NCI-H2107 treated with DMSO at 0.1 percent for 48 hours (cell line): Measurements from ENCODE around the gene SV2C.
"Not testable (repeated sequence)": the region's sequence is repeated elsewhere in the genome, so short reads cannot be mapped to it uniquely, and the experiment has no call there.

ENCODE experiments used
- DNase-seq: peaks from one replicate; lab custom pipeline; 2025; ENCODE audit not compliant: unreplicated experiment; lab: John Stamatoyannopoulos, UW

The SV2C gene

DNA sequence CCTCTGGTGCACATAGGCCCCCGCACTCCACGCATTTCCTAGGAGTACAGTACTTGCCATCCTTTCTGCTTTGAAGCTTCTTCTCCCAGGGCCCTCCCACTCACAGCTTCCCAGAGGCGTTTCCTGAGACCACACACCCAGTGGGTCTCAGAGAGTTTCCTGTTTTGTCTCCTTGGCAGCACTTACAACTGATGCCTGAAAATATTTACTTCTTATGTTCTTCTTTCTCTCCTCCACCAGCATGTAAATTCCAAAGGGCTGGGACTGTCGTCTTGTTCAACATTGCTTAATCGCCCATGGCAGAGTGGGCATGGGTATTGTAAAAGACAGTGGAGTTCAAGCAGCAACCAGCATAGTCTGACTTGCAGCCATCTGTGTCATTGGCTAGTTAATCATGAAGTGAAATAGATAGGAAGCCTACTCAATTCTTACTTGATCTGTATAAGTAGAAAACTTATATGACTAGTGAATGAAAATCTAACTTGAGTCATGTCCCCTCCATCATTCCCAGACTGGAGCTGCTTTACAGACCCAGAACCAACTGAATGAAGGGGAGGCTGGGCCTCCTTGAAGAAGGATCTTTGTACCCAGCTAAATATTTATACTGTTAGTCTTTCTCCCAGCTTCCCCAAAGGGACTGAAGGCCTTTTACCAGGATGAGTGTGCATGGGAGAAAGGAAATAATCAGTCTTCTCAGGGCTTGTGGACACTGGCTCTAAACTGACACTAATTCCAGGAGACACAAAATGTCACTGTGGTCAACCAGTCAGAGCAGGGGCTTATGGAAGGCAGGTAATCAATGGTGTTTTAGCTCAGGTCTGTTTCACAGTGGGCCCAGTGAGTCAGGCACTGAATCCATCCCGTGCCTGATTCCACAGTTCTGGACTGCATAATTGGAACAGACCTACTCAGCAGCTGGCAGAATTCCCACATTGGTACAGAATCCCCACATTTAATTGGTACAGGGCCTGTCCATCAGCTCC lies 116.4 kb downstream of the SV2C start:
- no peak for DNase-seq

DNA sequence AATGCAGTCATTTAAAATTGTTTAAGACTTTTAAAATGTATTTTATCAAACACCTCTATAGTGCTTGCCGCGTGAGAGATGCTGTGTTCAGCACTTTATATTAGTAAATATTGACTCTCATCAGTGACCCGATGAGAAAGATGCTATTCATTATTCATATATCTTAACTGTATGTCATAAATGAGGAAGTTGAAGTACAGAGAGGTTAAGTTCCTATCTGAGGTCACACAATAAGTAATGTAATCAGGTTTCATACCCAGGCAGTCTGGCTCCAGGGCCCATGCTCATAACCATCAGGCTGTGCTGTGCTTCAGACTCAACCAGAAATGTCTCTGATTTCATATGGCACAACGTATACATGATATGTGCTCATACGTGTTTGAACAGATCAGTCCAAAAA lies 119.0 kb downstream of the SV2C start:
- no peak for DNase-seq

DNA sequence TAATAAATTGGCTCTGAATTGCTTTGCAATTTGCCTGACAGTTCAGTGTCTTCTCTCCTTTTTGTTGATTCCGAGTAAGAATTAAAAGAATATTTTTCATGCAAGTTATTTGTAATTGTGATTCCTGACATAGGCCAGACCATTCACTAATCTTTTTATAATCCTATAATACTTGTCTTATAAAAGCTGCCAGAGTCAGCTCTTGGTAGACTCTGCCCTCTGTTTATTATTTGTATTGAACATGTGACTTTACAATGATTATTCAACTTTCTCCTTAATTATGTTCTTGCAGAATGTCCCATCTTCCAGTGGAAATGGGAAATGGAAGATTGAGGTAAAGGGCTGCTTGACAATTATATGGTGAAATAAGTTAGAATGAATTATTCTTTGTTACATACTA lies 121.0 kb downstream of the SV2C start:
- DNase-seq = no peak

DNA sequence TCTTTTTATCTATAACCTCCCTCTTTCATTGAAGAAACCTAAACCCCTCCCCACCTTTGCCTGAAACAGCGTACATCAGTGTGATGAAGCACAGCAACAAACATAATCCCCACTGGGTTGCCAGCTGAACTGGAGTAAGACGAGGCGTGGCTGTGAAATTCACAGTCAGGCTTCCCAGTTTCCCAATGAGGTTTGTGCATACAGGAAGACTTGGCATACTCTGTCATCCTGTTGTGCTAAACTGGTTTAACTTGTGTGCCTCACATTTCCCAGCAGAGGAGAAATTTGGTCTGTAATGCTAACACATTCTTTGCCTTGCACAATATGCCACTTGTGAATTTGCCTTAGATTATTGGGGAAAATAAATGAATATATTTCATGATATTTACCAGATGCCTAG lies 121.5 kb downstream of the SV2C start:
- no peak for DNase-seq

DNA sequence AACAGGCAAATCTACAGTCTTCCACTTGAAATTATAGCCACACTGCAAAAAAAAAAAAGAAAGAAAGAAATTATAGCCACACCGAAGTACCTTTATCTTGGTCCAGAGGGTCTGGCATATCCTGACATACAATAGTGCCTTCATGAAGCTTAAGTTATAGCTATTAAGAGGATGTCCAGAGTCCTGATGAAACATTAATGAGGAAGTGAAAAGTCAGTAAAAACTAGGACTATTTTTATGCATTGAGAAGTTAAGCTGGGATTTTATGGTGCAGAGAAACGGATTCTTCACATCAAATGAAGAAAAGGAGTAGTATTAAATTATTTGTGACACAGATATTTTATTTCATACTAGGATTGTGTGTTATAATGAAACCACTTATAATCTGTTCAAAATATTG lies 123.9 kb downstream of the SV2C start:
- DNase-seq = no peak

DNA sequence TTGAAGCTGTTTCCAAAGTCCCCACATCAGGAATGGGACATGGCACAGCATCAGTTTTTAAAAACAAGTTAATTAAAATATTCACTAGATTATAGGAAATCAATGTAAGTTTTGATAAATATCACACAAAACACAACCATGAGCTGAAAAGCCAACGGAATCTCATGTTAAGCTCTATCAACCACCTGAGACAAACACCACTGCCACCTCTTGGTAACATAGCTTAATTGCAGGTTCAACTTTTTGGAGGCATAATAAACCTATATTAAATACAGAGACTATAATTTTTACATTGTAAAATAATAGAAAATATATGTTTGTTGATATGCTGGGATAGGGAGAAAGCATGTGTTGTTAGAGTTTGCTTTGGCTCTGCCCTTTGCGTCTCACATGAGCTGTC lies 126.1 kb downstream of the SV2C start:
- DNase-seq = no peak

DNA sequence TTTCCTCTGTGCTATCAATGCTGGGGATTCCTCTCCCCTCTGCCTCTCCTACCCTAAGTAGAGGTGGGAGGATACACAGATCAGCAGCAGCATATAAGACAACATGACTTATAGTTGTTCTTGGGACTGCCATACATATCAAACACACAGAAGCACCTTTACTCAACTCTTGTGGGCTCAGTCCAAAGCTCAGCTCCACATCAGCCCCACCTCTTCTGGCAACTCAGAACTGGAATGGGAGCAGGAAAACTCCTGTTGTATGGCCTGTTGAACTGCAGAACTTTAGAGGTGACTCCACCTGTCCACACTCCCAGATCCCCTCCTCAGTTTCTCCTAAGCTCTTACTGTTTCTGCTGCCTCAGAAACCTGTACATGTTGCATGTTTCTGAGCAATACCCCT lies 127.8 kb downstream of the SV2C start:
- DNase-seq = no peak

DNA sequence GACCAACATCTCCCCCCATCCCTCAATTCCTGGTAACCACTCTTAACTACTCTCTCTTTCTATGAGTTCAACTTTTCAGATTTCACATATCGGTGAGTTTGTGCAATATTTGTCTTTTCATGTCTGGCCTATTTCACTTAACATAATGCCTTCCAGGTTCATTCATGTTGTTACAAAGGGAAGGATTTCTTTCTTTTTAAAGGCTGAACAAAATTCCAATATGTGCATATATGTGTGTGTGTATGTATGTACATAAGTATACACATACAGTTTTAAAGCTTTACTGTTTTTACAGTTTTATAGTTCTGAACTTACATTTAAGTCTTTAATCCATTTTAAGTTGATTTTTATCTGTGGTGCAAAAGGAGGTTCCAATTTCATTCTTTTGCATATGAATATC lies 130.7 kb downstream of the SV2C start:
- DNase-seq = no peak

DNA sequence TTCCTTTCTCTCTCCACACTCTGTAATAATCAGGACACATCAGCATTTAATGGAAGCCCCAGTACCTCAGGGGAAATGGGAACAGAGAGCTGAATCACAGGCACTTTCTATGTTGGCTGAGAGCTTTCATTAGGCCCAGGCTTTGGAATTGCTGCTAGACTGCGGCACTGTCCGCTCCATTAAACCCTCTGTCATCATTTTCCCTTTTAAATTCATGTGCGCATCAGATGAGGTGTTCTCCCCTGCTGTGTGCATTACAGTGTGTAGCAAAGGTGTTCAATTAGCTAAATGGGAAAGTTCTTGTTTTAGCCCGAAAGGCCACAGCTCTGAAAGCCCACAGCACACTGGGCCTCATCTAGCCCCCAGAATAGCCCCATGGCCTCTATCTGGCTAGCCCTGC lies 133.6 kb downstream of the SV2C start:
- DNase-seq = no peak

DNA sequence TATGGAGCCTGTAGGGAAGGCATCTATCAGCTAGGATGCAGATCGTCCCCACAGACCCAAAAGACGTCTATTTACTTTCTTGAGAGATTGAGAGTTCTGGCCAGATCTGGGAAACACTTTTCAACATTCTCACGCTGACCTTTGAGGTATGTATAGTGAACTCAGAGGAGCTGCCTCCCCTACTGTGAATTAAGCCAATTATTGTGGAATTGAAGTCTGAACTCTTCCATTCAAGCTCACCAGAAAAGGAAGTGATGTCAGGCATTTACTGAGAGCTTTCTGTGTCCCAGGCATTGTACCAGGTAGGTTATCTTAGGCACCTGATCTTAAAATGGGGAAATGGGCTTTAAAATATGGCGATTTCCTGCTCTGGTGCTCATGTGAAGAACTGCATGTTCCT lies 136.5 kb downstream of the SV2C start:
- DNase-seq = no peak

DNA sequence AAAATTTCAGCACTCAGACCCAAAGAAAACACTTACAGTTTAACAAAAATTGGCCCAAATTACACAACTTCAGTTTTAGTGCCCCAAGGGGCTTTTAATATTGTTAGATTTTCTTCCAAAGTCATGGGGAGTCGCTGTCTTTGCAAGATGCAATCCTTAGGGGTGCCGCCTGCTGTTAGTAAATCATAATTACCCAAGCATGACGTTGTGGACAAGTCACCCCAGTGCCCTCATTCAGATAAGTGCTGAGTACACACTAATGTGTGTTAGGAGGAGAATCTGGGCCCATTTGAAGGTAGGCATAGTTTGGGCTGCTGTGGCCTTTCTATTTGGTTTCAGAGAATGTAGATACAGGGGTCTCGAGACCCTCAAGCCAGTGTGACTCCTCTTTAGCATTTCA lies 138.1 kb downstream of the SV2C start:
- no peak for DNase-seq

DNA sequence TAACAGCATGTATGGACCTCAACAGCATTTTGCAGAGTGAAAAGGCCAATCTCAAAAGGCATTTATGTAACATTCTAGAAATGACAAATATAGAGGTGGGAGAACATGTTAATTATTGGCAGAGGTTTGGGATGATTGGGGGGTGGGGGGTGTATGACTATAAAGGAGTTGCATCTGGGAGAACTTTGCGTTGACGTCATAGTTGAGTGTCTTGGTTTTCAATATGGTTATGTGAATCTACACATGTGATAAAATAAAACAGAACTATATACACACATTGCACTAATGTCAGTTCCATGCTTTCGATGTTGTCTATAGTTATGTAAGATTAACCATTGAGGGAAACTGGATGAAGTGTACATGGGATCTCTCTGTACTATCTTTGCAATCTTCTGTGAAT lies 139.1 kb downstream of the SV2C start:
- no peak for DNase-seq

DNA sequence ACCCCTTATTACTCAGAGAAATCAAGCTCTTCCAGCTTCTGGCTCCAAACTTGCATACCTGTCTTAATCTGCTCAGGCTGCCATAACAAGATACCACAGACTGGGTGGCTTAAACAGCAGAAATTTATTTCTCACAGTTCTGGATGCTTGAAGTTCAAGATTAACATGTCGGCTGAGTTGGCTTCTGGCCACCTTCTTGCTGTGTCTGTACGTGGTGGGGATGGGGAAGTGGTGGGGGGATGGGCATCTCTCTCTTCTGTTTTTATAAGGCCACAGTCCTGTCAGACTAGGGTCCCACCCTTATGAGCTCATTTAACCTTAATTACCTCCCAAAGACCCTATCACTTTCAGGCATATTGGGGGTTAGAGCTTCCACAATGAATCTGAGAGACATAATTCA lies 140.5 kb downstream of the SV2C start:
- DNase-seq = no peak

DNA sequence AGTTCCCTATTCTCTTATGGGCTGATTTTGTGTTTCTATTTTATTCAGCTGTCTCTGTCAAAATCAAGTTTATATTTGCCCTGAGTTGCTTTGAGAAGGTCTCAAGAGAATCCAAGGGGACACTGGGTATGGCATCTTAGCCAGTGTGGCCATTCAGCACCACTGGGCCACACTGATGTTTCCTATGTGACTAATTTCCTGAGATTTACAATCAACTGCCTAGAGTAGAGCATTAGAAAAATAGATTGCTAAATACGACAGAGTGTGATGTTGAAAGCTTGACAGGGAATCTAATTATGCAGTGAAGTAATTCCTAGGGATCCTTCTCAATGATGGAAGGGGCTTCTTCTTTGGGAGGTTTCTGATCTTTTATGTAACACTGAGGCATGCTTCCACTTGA lies 141.7 kb downstream of the SV2C start:
- DNase-seq = no peak

DNA sequence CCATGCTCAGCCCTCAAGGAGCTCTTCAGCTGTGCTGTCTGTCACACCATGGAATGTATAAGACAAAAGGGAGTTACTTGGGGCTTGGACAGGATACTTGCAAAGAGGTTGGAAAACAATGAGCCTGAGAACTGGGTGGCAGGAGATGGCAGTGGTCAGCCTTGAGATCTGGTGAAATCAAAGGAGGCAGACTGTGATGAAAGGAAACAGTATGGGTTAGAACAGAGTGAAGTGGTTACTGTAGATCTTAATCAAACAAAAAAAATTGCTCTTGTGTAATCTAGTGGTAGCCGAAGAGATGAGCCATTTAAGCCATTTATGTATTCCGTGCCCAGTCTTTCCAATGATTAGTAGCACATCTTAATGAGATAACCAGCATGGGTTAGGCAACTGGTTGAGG lies 142.2 kb downstream of the SV2C start:
- DNase-seq = no peak

DNA sequence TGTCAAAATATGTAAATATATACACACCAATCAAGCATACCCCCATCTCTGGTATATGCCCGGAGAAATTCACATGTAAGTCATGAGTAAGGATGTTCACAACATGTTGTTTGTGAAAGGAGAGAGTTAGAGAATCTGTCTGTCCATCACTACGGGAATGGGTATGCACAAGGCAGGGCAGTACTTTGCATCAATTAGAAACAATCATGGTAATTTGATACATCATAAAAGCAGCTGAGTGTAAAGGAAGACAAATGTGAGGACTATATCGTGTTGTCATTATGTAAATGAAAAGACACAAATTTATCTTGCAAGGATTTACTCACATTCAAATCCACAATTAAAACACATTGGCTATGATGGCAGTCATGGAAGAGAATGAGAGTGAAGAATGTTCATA lies 146.7 kb downstream of the SV2C start:
- DNase-seq = no peak

DNA sequence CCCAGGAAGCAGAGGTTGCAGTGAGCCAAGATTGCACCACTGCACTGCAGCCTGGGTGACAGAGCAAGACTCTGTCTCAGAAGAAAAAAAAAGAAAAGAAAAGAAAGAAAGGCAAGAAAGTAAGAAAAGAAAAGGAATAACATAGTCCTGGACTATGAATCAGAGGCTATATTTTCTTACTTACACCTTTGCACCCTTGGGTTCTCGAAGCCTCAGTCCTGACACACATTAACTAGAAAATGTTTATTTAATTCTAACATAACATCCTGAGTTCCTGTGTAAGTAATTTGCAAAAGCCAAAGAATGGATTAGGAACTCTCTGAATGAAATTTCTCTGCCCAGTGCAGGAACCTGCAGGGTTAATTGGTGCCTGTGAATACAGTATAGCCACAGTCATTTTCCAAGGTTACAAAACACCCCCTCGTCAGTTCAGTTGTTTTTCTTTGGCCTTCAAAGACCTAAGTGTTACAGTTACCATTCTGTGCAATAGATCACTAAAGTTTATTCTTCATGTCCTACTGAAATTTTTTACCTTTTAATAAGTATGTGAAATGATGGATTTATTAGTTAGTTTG lies 147.6 kb downstream of the SV2C start:
- no peak for DNase-seq

DNA sequence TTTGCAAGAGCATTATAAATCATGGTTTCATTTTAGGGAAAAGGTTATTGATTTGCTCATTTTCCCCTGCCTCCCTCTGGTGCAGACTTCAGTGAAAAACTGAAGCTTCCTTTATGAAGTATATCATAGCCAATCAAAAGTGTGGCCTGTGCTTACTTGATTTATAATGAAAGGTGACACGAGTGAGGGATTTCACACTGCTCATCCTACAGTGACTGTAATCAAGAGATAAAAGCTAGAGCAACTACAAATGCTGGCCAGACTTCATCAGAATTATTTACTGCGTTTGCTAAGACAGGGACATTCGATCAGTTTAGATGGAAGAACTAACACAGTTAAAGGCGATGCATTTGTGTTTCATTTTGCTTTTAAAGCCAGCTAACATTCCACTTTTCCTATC lies 151.5 kb downstream of the SV2C start:
- DNase-seq = no peak

DNA sequence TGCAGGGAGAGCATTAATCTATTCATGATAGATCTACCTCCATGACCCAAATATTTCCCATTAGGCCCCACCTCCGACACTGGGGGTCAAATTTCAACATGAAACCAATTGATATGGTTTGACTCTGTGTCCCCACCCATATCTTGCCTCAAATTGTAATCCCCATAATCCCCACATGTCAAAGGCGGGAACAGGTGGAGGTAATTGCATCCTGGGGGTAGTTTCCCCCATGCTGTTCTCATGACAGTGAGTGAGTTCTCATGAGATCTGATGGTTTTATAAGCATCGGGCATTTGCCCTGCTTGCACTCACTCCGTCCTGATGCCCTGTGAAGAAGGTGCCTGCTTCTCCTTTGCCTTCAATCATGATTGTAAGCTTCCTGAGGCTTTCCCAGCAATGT lies 153.5 kb downstream of the SV2C start:
- DNase-seq = no peak

DNA sequence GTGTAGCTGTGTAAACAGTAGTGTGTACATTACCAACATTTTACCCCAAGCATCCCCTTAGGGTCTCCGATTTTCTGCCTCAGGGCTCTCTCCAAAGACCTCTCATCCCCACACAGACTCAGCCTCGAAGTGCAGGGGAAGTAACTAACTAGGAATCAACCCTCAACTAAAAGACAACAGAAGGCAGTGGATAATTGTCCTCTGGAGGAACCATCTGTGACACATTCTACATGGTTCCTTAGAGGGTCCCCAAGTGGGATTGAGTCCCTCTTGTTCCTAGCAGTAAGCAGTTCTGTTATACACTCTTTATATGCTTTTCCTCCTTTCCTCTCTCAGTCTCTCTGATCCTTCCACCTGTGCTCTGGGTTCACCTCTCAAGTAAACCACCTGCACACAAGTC lies 157.2 kb downstream of the SV2C start:
- DNase-seq = no peak

DNA sequence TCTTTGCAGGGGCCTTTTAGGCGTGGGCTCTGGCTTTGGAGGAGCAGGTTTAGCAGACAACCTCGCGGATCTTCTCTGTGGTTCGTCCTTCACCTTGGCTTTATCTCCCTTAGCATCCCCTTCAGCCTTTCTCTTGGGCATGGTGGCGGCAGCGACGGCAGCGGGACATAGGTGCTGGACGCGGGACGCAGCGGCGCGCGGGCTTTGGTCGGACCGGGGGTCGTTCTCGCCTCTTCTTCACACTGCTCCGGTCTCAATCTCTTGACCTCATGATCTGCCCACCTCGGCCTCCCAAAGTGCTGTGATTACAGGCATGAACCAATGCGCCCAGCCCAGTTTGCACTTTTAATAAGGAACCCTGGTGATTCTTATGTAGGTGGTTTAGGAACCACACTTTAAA lies 159.0 kb downstream of the SV2C start:
- DNase-seq = not testable (repeated sequence)

DNA sequence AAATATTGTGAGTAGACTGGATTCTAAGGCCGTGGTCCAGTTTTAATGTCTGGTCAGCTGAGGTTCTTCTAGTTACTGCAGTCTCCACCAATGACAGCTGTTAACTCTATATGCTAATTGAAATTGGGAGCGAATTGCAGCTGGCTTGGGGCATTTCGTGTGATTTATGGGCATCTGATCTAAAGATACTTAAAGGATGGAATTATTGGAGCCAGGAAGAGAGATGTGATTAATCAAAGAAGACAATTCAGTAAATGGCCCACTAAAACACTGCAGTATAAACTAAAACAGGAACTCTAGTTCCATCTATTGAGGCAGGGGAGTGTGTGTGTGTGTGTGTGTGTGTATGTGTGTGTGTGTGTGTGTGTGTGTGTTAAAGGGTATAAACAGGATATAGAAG lies 162.4 kb downstream of the SV2C start:
- no peak for DNase-seq

DNA sequence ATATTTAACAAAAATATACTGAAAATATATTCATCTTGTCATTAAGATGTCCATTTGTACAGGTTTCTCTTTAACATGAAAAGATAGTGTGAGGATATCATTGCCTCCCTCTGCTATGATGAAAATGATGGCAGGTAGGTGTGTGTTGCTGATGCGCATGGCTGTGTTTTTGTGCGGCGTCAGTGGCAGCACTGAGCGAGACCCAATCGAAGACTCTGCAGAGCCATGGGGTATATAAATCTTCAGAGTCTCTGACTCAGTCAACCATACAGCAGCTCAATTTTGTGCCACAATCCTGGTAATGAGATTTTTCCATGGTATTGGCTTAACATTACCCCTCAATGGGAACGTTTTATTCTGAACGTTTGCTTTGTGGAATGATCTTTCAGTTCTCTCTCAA lies 166.4 kb downstream of the SV2C start:
- no peak for DNase-seq
